ENCODE measurements around the gene IRAK1BP1.
"Not testable (repeated sequence)": the region's sequence is repeated elsewhere in the genome, so short reads cannot be mapped to it uniquely, and the experiment has no call there.

The IRAK1BP1 gene

GRCh38 chr6:78896227-78896626 lies 28.9 kb downstream of the IRAK1BP1 start:
- DNase-seq, result no peak

- DNase-seq, result no peak
Observed at GRCh38 chr6:78908621-78909020, 41.3 kb downstream of the IRAK1BP1 start.

DNA sequence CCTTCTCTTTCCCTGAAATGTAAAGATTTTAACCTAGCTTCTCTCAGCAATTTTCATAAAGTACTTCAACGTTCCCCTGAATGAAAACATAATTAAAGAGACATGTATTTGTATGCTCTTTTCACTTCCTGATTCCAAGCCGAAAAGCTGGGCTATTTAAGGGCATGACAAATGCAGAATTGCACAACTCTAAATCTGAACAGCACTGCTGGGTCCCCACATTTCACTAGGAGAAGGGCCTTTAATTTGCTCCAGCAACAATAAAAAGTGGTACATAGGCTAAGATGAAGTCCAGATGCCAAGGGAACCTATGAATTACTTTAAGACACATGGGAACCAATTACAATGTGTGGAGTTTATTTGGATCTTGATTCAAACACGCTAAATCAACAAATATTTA lies 42.0 kb downstream of the IRAK1BP1 start:
- DNase-seq, result peak; percentile 43

GRCh38 chr6:78910010-78910409 lies 42.7 kb downstream of the IRAK1BP1 start:
- DNase-seq, result no peak

DNA sequence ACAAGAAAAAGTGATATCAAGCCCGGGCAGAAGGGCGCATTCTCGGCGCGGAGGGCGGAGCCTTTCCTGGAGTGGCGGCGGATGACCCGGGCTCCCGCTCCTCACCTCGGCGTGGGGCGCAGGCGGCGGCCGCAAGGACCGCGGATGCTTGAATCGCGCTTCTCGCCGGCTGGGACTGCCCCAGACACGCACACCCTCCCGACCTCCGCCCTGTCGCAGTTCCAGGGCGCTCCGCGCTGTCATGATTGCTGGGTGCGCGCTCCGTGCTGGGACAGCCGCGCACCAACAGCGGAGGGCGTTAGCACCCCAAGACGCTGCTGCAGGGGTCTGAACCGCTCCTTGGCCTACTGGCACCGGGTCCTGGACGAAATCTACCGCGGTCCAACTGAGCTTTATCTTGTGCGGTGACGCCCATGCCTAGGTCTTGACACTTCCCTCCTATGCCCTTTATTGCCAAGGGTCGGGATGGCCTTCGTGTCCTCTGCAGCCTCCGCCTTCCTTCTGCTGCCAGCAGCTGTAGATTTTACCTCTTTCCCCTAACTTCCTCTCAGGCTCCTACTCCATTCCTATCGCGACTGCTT lies 43.3 kb downstream of the IRAK1BP1 start:
- DNase-seq, result no peak

- no peak for DNase-seq
Observed at GRCh38 chr6:78911218-78911940, 44.0 kb downstream of the IRAK1BP1 start.

- no peak for DNase-seq
Observed at GRCh38 chr6:78916411-78916810, 49.1 kb downstream of the IRAK1BP1 start.

- DNase-seq, result no peak
Observed at GRCh38 chr6:78917788-78918187, 50.4 kb downstream of the IRAK1BP1 start.

- DNase-seq, result not testable (repeated sequence)
Observed at GRCh38 chr6:78921168-78921567, 53.8 kb downstream of the IRAK1BP1 start.

DNA sequence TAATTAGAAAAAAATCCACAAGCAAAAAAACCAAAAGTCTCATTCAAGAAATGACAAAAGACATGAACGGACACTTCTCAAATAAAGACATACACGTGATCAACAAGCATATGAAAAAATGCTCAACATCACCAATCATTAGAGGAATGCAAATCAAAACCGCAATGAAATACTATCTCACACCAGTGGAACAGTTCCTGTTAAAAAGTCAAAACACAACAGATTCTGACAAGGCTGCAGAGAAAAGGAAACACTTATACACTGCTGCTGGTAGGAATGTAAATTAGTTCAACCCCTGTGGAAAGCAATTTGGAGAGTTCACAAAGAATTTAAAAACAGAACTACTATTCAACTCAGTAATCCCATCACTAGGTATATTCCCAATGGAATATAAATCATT lies 58.0 kb downstream of the IRAK1BP1 start:
- DNase-seq, result no peak

DNA sequence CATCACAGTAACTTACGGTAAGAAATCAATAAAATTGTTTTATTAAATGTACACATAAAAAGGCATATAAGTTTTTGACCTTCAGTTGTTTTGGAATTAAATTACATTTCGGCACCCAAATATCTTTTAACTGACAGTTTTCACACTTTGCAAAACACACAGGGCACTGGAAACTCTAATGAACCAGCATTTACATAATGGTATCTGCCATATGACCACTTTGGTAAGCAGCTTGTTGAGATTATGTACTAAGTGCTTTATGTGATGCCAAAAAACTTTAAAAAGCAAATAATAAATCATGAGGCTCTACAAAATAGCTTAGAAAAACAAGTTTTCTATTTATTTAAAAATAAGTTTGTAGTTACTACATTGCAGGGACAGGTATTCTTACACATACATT lies 68.2 kb downstream of the IRAK1BP1 start:
- no peak for DNase-seq

GRCh38 chr6:78936515-78936914 lies 69.2 kb downstream of the IRAK1BP1 start:
- no peak for DNase-seq

DNA sequence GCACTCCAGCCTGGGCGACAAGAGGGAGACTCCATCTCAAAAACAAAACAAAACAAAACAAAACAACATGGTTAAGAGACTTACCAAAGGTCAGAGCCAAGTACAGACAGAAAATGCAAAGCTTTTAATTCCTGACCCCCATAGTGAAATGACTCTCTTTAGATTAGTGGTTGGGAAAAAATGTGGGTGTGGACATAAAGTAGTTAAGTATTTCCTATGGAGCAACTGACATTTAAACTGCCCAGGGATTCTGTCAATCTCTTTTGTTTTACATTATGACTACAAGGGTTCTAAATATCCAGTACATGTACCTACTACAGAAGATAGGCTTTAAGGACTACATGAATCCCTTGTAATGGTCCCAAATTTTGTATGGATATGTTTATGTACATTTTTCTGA lies 75.1 kb downstream of the IRAK1BP1 start:
- peak; percentile 37 for DNase-seq

- peak; percentile 43 for DNase-seq
Observed at GRCh38 chr6:78947529-78947928, 80.2 kb downstream of the IRAK1BP1 start.

- peak; percentile 65 for DNase-seq
Observed at GRCh38 chr6:78947962-78948361, 80.6 kb downstream of the IRAK1BP1 start.

GRCh38 chr6:78948785-78949184 lies 81.4 kb downstream of the IRAK1BP1 start:
- no peak for DNase-seq

- DNase-seq, result no peak
Observed at GRCh38 chr6:78952362-78952761, 85.0 kb downstream of the IRAK1BP1 start.
